AG09319 (cell line): ENCODE results near the gene TMEM178B.

Experiments
- DNase-seq: peaks from one replicate; pipeline ENCODE4 v3.0.0-alpha.2; 2010; ENCODE audit warnings: low read depth; ENCODE audit errors: extremely low read depth
- TF ChIP-seq, protein P1 (sequence below): IDR thresholded peaks from 2 replicates; pipeline ENCODE4 v1.5.1; 2011; ENCODE audit warnings: low read depth, mild to moderate bottlenecking, inconsistent platforms, low read length, moderate library complexity

Gene TMEM178B

GRCh38 chr7:141263508-141263907 lies 189.6 kb downstream of the TMEM178B start:
- no peak for DNase-seq
- TF ChIP-seq, protein P1, sequence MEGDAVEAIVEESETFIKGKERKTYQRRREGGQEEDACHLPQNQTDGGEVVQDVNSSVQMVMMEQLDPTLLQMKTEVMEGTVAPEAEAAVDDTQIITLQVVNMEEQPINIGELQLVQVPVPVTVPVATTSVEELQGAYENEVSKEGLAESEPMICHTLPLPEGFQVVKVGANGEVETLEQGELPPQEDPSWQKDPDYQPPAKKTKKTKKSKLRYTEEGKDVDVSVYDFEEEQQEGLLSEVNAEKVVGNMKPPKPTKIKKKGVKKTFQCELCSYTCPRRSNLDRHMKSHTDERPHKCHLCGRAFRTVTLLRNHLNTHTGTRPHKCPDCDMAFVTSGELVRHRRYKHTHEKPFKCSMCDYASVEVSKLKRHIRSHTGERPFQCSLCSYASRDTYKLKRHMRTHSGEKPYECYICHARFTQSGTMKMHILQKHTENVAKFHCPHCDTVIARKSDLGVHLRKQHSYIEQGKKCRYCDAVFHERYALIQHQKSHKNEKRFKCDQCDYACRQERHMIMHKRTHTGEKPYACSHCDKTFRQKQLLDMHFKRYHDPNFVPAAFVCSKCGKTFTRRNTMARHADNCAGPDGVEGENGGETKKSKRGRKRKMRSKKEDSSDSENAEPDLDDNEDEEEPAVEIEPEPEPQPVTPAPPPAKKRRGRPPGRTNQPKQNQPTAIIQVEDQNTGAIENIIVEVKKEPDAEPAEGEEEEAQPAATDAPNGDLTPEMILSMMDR = no peak

DNA sequence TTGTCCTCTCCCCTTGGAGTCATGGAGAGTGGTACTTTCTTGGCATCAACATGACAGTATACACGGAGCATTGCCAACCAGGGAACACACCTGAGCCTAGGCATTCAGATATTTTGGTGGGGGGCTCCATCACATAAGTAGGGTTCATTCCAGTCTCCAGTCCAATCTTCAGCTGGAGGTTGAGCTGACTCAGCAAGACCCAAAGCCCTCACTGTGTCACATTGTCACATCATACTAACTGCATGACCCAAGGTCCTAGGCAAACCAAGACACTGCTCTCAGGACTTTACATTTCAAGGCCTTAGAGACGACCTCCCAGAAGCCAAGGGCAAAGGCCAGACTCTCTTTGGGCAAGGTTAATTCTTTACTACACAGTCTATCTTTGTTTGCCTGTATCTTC lies 190.1 kb downstream of the TMEM178B start:
- DNase-seq = no peak
- TF ChIP-seq, protein P1 = no peak

- DNase-seq = no peak
- TF ChIP-seq, protein P1 = no peak
Measured at GRCh38 chr7:141264511-141264910, 190.6 kb downstream of the TMEM178B start.

DNA sequence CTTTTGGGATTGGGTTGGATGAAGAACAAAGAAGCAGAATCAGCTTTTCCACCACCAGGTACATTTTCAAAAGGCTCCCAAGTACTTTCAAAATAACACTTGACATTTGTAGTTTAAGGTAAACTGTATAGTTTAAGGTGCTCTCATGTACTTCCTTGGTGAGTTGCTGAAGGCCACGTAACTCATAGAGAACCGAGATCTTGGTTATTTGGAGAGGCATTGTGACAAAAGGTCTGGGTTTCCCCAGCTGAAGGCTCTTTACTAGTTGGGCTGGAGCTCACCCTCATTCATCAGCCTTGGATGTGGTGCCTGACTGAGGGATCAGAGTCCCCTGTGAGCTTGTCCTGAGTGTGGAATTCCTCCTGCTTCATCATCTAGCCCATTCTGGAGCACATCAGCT lies 191.8 kb downstream of the TMEM178B start:
- TF ChIP-seq, protein P1 = no peak
- DNase-seq = no peak

- no peak for DNase-seq
Measured at GRCh38 chr7:141268614-141269013, 194.8 kb downstream of the TMEM178B start.

DNA sequence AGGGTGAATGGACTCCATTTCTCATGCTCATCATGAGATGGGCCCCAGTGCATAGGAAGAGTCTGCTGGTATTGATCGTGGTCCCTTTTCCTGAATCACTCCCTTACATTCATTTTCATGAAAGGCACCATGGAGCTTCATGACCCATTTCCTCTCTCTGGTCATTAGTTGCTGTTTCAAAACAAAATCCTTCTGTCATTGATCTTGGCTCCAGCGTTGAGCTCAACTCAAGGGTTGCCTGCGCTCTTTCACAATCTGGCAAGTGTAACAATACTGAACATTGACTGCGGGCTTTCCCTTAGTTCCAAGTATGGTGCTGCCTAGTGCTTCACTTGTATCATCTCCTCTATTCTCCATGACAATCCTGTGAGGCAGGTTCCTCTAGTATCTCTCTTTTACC lies 197.6 kb downstream of the TMEM178B start:
- no peak for DNase-seq
- TF ChIP-seq, protein P1 = no peak

More at GRCh38 chr7:141268614-141269013, 194.8 kb downstream of the TMEM178B start:
- TF ChIP-seq, protein P1 = no peak

GRCh38 chr7:141272417-141272816 lies 198.6 kb downstream of the TMEM178B start:
- DNase-seq = no peak
- TF ChIP-seq, protein P1 = no peak
